Stomach (tissue), 4 donors: ENCODE data around the gene SLC13A3.

ENCODE experiments used
- CTCF ChIP-seq, 7 experiments: fragments of 450-650 bp in 4 of 7; fragments of 200-600 bp in 3 of 7; sonication (generic) in 3 of 7; IDR thresholded peaks; one replicate each; pipeline ENCODE4 v1.5.1; 2016 to 2019; ENCODE audit warnings: antibody characterized with exemption in 7 of 7, control low read depth in 2 of 7, mild to moderate bottlenecking in 1 of 7
- EP300 ChIP-seq: sonication (generic); formaldehyde crosslinking; IDR thresholded peaks from one replicate; pipeline ENCODE4 v1.6.1; 2017; ENCODE audit warnings: antibody characterized with exemption
- POLR2A ChIP-seq, 4 donors: fragments of 450-650 bp; IDR thresholded peaks; one replicate each; pipeline ENCODE4 v1.6.1; 2016; ENCODE audit warnings: antibody characterized with exemption in 4 of 4, control low read depth in 2 of 4, mild to moderate bottlenecking in 1 of 4, moderate library complexity in 1 of 4

GRCh38 chr20:46569961-46570360 is 81.3 kb downstream of the SLC13A3 start:
- TF ChIP-seq CTCF (IDR thresholded peaks at IDR 0.05) (no peak), POLR2A (IDR thresholded peaks at IDR 0.05) (no peak), EP300 (no peak)
